ENCODE data around the gene NPLOC4.
A peak's percentile ranks its signal among the peaks of the same experiment; 100 is the strongest.

Gene NPLOC4

GRCh38 chr17:81583589-81584342 is 53.1 kb downstream of the NPLOC4 start (continued):
- TF ChIP-seq, protein P1, sequence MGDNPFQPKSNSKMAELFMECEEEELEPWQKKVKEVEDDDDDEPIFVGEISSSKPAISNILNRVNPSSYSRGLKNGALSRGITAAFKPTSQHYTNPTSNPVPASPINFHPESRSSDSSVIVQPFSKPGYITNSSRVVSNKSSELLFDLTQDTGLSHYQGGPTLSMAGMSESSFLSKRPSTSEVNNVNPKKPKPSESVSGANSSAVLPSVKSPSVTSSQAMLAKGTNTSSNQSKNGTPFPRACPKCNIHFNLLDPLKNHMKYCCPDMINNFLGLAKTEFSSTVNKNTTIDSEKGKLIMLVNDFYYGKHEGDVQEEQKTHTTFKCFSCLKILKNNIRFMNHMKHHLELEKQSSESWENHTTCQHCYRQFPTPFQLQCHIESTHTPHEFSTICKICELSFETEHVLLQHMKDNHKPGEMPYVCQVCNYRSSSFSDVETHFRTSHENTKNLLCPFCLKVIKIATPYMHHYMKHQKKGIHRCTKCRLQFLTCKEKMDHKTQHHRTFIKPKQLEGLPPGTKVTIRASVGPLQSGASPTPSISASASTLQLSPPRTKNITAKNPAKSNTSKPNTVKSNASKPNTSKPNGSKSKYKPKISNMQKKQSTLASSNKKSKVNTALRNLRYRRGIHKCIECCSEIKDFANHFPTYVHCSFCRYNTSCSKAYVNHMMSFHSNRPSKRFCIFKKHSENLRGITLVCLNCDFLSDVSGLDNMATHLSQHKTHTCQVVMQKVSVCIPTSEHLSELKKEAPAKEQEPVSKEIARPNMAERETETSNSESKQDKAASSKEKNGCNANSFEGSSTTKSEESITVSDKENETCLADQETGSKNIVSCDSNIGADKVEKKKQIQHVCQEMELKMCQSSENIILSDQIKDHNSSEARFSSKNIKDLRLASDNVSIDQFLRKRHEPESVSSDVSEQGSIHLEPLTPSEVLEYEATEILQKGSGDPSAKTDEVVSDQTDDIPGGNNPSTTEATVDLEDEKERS (tag by site-specific recombination; IDR thresholded peaks at IDR 0.05): no peak
- TF ChIP-seq ZBTB8A (tag by site-specific recombination; IDR thresholded peaks at IDR 0.05) (peak; percentile 54), ZBTB6 (tag by site-specific recombination; IDR thresholded peaks at IDR 0.05) (0 out of 2 replicates have a peak, but pooled peaks have one; percentile 35), ZNF76 (tag by site-specific recombination; IDR thresholded peaks at IDR 0.05; ENCODE audit: borderline replicate concordance, low read depth) (0 out of 2 replicates have a peak, but pooled peaks have one; percentile 24), GLIS1 (tag by site-specific recombination; IDR thresholded peaks at IDR 0.05) (peak; percentile 92), ZNF10 (tag by site-specific recombination; IDR thresholded peaks at IDR 0.05) (peak; percentile 81; the same call in 1 of the 2 replicates), ZIC2 (tag by site-specific recombination; IDR thresholded peaks at IDR 0.05) (peak; percentile 78)

DNA sequence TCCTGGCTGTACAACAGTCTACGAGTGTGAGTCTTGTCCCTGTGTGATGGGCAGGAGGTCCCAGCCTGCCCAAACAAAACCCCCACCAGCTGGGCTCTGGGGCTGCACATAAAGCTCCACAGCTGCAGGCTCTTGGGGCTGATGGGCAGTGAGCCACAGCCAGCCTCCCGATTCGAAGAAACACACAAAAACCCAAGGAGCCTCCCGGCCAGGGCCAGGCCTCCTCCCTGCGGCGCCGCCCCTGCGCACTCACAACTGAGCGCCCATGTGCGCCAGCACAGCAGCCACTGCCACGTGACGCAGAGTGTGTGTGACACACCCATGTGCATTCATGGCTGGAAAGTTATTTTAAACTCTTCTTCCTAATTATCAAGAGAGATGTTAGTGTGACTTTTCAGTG is 54.2 kb downstream of the NPLOC4 start:
- CTCF ChIA-PET: interaction anchor here (0.6 to 2.0 kb wide), 2 partner anchors 19 to 629 kb away, joined by 3 to 14 read pairs; no protein-coding TSS in a partner anchor
- H3K4me3 ChIP-seq (ENCODE audit: low read depth, low read length): no peak overlapping the region

More for the DNA sequence above, 54.2 kb downstream of the NPLOC4 start:
- Histone ChIP-seq H3K4me1 (ENCODE audit: control insufficient read depth, insufficient read depth, low read length) (peaks cover 16% of the 10 kb centered on the region), H3K27ac (ENCODE audit: extremely low read depth, low read depth, low read length) (no peak overlapping the region), H3K36me3 (ENCODE audit: control insufficient read depth in 2 of 2, insufficient read depth in 1 of 2, low read length in 2 of 2) (peaks cover 43 to 93% of the 10 kb centered on the region in 2 experiments), H3K9me3 (ENCODE audit: control insufficient read depth, insufficient read depth, low read depth, low read length) (no peaks in the 10 kb centered on the region)
- TF ChIP-seq, protein P2, sequence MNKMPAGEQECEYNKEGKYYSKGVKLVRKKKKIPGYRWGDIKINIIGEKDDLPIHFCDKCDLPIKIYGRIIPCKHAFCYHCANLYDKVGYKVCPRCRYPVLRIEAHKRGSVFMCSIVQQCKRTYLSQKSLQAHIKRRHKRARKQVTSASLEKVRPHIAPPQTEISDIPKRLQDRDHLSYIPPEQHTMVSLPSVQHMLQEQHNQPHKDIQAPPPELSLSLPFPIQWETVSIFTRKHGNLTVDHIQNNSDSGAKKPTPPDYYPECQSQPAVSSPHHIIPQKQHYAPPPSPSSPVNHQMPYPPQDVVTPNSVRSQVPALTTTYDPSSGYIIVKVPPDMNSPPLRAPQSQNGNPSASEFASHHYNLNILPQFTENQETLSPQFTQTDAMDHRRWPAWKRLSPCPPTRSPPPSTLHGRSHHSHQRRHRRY (tag by site-specific recombination; IDR thresholded peaks at IDR 0.05): no peak
- TF ChIP-seq ZBTB21 (tag by site-specific recombination; IDR thresholded peaks at IDR 0.05) (no peak), ZNF133 (tag by site-specific recombination; IDR thresholded peaks at IDR 0.05) (no peak), BCL11A (tag by site-specific recombination; IDR thresholded peaks at IDR 0.05; ENCODE audit: low read depth) (no peak), ZNF280C (tag by site-specific recombination; IDR thresholded peaks at IDR 0.05) (no peak), ZNF624 (tag by site-specific recombination; IDR thresholded peaks at IDR 0.05) (no peak), ZNF501 (tag by site-specific recombination; IDR thresholded peaks at IDR 0.05) (no peak), KLF10 (tag by site-specific recombination; IDR thresholded peaks at IDR 0.05) (no peak), ZNF521 (tag by site-specific recombination; IDR thresholded peaks at IDR 0.05) (no peak), ZNF529 (tag by site-specific recombination; IDR thresholded peaks at IDR 0.05; ENCODE audit: insufficient replicate concordance) (no peak), ZNF184 (tag by site-specific recombination; IDR thresholded peaks at IDR 0.05) (no peak), ZNF324 (tag by site-specific recombination; IDR thresholded peaks at IDR 0.05) (no peak)
- TF ChIP-seq, protein P3, sequence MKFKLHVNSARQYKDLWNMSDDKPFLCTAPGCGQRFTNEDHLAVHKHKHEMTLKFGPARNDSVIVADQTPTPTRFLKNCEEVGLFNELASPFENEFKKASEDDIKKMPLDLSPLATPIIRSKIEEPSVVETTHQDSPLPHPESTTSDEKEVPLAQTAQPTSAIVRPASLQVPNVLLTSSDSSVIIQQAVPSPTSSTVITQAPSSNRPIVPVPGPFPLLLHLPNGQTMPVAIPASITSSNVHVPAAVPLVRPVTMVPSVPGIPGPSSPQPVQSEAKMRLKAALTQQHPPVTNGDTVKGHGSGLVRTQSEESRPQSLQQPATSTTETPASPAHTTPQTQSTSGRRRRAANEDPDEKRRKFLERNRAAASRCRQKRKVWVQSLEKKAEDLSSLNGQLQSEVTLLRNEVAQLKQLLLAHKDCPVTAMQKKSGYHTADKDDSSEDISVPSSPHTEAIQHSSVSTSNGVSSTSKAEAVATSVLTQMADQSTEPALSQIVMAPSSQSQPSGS (tag by site-specific recombination; IDR thresholded peaks at IDR 0.05; ENCODE audit: low read depth): no peak
- POLR2A ChIA-PET: interaction anchor here (1.0 to 2.1 kb wide), 4 partner anchors 16 to 70 kb away, joined by 4 to 11 read pairs (median 4); partner anchors contain the start of gene ACTG1

Data from HEK293 (cell line).